Subcutaneous adipose tissue (tissue), 4 donors: ENCODE results near the gene HEPACAM. TPM values are rescaled to one million over a fixed set of nuclear protein-coding genes. Genes with fewer than 3 reads are reported as not detected.

Experiments
- total RNA-seq, 4 donors: library from RNA; depleted of rRNA; stranded (reverse); fragments of >200 nt; gene quantifications; one replicate each; pipeline ENCODE4 v1.1.0, GENCODE V29; 2016
- TF ChIP-seq, protein P1 (sequence below): fragments of 450-650 bp; IDR thresholded peaks from one replicate; pipeline ENCODE4 v1.5.1; 2016; ENCODE audit warnings: low read depth, mild to moderate bottlenecking, control low read depth, antibody characterized with exemption, moderate library complexity

The HEPACAM gene, protein sequence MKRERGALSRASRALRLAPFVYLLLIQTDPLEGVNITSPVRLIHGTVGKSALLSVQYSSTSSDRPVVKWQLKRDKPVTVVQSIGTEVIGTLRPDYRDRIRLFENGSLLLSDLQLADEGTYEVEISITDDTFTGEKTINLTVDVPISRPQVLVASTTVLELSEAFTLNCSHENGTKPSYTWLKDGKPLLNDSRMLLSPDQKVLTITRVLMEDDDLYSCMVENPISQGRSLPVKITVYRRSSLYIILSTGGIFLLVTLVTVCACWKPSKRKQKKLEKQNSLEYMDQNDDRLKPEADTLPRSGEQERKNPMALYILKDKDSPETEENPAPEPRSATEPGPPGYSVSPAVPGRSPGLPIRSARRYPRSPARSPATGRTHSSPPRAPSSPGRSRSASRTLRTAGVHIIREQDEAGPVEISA
- total RNA-seq: 10 to 100 TPM in 3 of 4 donors, 1 to 10 TPM in 1; 8.3 to 62.0 (median 13.6) TPM

DNA sequence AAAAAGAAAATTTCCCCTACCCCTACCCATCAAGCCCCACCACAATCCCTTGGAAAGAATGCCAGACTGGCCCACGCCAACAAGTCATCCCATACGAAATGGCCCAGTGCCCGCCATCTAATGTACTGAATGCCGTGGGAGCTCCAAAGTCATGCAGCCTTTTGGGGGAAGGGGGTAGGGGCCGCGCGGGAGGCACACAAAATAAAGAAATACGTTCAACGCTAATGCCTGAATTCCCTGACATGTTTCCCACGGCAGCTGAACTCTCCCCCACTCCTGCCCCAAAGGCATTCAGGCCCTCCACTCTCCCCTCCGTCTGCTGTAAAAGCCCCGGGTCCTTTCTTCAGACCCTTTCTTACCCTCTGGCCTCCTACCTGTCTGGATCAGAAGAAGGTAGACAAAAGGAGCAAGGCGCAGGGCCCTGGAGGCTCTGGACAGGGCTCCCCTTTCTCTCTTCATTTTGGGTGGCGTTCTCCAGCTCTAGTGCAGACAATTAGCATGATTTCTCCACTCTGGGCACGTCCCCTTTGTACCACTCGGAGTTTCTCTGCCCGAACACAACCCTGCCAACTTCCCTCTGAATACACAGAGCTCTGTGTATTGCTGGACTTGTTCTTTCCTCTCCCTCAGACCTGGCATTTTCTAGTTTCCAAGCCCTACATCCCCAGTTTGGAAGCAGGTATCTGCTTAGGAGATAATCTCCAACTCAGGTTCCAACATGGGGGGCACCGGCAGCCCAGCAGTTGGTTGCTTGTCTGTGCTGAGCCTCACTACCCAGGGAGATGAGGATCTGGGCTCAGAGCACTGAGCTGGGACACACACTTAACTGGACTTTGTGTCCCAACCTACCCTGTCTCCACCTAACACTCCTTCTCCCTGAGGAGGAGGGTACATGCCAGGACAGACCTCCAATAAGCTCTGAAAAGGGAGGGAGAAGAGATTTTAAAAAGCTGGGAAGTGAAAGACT, at the start of gene HEPACAM:
HEPACAM (minus strand) TSS at position 500 of the 967 bp plus-strand sequence; CDS start at position 459, 41 bp downstream.
- TF ChIP-seq, protein P1, sequence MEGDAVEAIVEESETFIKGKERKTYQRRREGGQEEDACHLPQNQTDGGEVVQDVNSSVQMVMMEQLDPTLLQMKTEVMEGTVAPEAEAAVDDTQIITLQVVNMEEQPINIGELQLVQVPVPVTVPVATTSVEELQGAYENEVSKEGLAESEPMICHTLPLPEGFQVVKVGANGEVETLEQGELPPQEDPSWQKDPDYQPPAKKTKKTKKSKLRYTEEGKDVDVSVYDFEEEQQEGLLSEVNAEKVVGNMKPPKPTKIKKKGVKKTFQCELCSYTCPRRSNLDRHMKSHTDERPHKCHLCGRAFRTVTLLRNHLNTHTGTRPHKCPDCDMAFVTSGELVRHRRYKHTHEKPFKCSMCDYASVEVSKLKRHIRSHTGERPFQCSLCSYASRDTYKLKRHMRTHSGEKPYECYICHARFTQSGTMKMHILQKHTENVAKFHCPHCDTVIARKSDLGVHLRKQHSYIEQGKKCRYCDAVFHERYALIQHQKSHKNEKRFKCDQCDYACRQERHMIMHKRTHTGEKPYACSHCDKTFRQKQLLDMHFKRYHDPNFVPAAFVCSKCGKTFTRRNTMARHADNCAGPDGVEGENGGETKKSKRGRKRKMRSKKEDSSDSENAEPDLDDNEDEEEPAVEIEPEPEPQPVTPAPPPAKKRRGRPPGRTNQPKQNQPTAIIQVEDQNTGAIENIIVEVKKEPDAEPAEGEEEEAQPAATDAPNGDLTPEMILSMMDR: no peak

DNA sequence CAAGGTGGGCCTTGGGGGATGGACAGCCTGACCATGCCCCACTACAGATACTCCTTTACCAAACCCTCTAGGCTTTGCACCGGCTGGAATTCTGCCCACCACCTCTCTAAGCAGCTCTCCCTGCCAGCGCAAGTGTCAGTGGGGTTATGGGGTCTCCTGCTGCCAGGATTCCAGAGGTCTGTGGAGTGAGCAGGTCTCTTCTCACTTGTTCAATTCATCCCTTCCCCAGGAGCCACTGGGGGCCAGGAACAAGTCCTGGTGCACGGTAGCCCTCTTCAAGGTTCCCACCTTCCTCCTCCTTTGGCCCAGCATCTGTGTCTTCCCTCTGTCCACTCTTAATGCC, 48.6 kb upstream of the HEPACAM start:
- TF ChIP-seq, protein P1: no peak

DNA sequence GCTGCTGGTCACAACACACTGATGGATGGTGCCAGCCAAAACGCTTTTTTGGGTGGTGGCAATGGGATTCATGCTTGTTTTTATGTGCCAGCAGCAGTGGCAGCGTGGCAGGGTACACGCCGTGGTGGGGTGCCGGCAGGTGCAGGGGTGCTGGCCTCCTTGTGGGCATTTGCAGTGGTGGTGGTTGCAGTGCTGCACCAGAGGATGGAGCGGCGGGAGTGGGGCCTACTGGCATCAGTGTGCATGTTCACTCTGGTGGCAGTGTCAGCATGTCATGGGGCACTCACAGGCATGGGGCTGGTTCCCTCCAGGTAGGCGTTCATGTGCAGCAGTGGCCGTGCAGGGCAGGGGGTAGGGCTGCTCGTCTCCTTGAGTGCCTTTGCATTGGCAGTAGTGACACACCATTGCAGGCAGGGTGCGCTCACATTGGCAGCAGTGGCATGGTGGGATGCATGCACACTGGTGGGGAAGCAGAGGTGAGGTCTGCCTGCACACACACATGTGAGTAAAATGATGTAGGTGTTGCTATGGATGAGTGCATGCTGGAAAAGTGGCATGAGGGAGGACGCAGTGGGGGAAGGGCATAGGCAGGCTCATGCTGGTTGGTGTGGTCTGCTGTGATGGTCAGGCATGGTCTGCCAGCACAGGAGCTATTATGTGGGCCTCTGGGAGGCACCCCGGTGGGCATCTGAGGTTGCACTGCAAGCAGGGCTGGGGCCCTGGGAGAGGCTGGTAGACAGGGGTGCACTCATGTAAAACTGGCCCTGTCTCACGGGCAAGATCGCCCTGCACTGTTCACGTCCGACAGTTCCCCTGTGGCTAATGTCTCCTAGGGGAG, 48.0 kb upstream of the HEPACAM start:
- TF ChIP-seq, protein P1: no peak

DNA sequence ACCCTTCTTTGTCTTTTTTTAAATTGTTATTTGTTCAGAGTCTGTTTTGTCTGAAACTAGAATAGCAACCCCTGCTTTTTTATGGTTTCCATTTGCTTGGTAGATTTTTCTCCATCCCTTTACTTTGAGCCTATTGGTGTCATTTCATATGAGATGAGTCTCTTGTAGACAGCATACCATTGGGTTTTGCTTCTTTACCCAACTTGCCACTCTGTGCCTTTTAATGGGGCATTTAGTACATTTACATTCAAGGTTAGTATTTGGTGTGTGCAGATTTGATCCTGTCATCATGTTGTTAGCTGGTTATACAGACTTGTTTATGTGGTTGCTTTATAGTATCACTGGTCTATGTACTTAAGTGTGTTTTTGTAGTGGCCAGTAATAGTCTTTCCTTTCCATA, 46.2 kb upstream of the HEPACAM start:
- TF ChIP-seq, protein P1: no peak

DNA sequence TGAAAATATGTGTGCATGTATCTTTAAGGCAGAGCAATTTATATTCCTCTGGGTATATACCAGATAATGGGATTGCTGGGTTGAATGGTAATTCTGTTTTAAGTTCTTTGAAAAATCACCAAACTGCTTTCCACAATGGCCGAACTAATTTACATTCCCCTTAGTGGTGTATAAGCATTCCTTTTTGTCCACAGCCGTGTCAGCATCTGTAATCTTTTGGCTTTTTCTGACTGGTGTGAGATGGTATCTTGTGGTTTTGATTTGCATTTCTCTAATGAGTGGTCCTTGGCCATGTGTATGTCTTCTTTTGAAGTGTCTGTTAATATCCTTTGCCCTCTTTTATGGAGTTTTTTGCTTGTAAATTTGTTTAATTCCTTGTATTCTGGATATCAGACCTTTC, 42.5 kb upstream of the HEPACAM start:
- TF ChIP-seq, protein P1: no peak

DNA sequence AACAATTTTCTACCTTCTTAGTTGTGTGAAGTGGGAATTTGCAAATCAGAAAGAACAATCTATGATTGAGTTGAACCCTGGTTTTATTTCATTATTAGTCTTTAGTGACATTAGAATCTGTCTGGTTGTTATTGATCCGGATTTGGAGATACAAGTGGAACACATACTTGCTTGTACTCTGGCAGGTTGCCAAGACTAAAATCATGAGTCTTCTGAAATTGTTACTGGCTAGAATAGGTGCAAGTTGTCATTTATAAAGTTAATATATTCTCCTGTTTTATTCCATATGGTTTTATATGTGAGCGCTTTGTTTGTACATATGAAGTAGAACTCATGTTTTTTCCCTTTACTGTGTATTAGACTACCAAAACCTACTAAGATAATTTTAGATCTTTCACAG, 41.2 kb upstream of the HEPACAM start:
- TF ChIP-seq, protein P1: no peak
